ENCODE measurements around the gene APLP2. TPM values are rescaled to one million over a fixed set of nuclear protein-coding genes. Genes with fewer than 3 reads are reported as not detected.

The APLP2 gene
- total RNA-seq, 1 experiment from 2014 or later: 345 TPM

- peak; percentile 76 for TF ChIP-seq ZNF263 (CRISPR knock-in tag; IDR thresholded peaks at IDR 0.05; ENCODE audit: low read depth)
- no peak for TF ChIP-seq ATF3 (CRISPR knock-in tag; conservative IDR thresholded peaks at IDR 0.05)
- TF ChIP-seq IRF1 (CRISPR knock-in tag; IDR thresholded peaks at IDR 0.05): 0 out of 2 replicates have a peak, but pooled peaks have one; percentile 16
- no peak for TF ChIP-seq FOXJ3 (CRISPR knock-in tag; IDR thresholded peaks at IDR 0.05; ENCODE audit: borderline replicate concordance)
- no peak for TF ChIP-seq NR3C1 (CRISPR knock-in tag; conservative IDR thresholded peaks at IDR 0.05; ENCODE audit: low read depth)
- TF ChIP-seq ATF6 (CRISPR knock-in tag; IDR thresholded peaks at IDR 0.05): no peak
- no peak for TF ChIP-seq ZMAT4 (CRISPR knock-in tag; IDR thresholded peaks at IDR 0.05)
- TF ChIP-seq E2F1 (CRISPR knock-in tag; IDR thresholded peaks at IDR 0.05): no peak
- no peak for TF ChIP-seq RORB (CRISPR knock-in tag; IDR thresholded peaks at IDR 0.05)
- no peak; the same call in 1 of the 2 replicates for TF ChIP-seq ARID4B (CRISPR knock-in tag; IDR thresholded peaks at IDR 0.05; ENCODE audit: borderline replicate concordance)
- no peak for TF ChIP-seq AR (CRISPR knock-in tag; IDR thresholded peaks at IDR 0.05)
- TF ChIP-seq ZBTB43 (CRISPR knock-in tag; IDR thresholded peaks at IDR 0.05): no peak
- no peak for TF ChIP-seq ZNF671 (CRISPR knock-in tag; IDR thresholded peaks at IDR 0.05)
- TF ChIP-seq PRDM15 (CRISPR knock-in tag; IDR thresholded peaks at IDR 0.05): no peak
- no peak; the same call in 1 of the 2 replicates for TF ChIP-seq TP53 (CRISPR knock-in tag; IDR thresholded peaks at IDR 0.05)
These were observed 572 bp upstream of the APLP2 start (continued) for GRCh38 chr11:130068986-130069658.

All from WTC11 (cell line).